Tibial nerve (tissue), 4 donors: ENCODE measurements around the gene FNDC3B.

Experiments used
- CTCF ChIP-seq, 5 experiments: fragments of 200-600 bp in 3 of 5; fragments of 450-650 bp in 2 of 5; sonication (generic) in 3 of 5; IDR thresholded peaks; one replicate each; pipeline ENCODE4 v1.5.1; 2016 to 2019; ENCODE audit warnings: antibody characterized with exemption in 5 of 5, mild to moderate bottlenecking in 3 of 5, moderate library complexity in 2 of 5
- EP300 ChIP-seq, 2 donors: sonication (generic); formaldehyde crosslinking; IDR thresholded peaks; one replicate each; pipeline ENCODE4 v1.6.1; 2017; ENCODE audit warnings: antibody characterized with exemption in 2 of 2, mild to moderate bottlenecking in 1 of 2
- POLR2A ChIP-seq, 2 donors: fragments of 450-650 bp; IDR thresholded peaks; one replicate each; pipeline ENCODE4 v1.6.1; 2017; ENCODE audit warnings: antibody characterized with exemption in 2 of 2, mild to moderate bottlenecking in 2 of 2, moderate library complexity in 2 of 2

GRCh38 chr3:172003146-172003545, 36.2 kb upstream of the FNDC3B start:
- TF ChIP-seq CTCF (IDR thresholded peaks at IDR 0.05) (no peak), POLR2A (IDR thresholded peaks at IDR 0.05) (no peak), EP300 (IDR thresholded peaks at IDR 0.05) (no peak)
